ENCODE data around the gene SUCLG2.

DNA sequence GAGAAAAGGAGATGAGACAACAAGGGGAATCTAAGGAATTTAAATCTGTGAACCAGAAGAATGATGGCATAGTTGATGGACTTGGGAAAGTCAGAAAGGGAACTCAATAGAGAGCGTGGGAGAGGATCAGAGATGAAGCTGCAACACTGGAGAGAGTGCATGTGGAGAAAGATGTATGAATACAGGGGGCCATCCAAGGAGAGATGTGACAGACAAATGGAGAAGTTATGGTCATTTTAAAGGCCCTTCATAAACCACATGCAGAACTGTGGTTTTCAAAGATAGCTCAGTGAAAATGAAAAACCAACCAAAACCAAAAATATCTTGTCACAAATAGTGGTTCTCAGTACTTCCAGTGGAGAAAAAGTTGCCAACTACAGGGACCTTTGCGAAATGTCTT, 265.2 kb downstream of the SUCLG2 start:
- TF ChIP-seq, protein P1, sequence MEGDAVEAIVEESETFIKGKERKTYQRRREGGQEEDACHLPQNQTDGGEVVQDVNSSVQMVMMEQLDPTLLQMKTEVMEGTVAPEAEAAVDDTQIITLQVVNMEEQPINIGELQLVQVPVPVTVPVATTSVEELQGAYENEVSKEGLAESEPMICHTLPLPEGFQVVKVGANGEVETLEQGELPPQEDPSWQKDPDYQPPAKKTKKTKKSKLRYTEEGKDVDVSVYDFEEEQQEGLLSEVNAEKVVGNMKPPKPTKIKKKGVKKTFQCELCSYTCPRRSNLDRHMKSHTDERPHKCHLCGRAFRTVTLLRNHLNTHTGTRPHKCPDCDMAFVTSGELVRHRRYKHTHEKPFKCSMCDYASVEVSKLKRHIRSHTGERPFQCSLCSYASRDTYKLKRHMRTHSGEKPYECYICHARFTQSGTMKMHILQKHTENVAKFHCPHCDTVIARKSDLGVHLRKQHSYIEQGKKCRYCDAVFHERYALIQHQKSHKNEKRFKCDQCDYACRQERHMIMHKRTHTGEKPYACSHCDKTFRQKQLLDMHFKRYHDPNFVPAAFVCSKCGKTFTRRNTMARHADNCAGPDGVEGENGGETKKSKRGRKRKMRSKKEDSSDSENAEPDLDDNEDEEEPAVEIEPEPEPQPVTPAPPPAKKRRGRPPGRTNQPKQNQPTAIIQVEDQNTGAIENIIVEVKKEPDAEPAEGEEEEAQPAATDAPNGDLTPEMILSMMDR (IDR thresholded peaks at IDR 0.05), result no peak
- no peak for TF ChIP-seq POLR2A (IDR thresholded peaks at IDR 0.05)
